Myocyte (in vitro differentiated cells): Measurements from ENCODE around the gene TAS1R3. TPM values are rescaled to one million over a fixed set of nuclear protein-coding genes. Genes with fewer than 3 reads are reported as not detected.

Experiments
- DNase-seq: peaks from one replicate; pipeline ENCODE4 v3.0.0-alpha.2; 2012; ENCODE audit warnings: low read depth
- total RNA-seq: library from RNA; depleted of rRNA; stranded (reverse); fragments of >200 nt; gene quantifications from 2 replicates; pipeline ENCODE4 v1.2.3, GENCODE V29; 2014

TAS1R3 gene
- total RNA-seq, 1 donor from 2014 or later: 0.13 TPM

DNA sequence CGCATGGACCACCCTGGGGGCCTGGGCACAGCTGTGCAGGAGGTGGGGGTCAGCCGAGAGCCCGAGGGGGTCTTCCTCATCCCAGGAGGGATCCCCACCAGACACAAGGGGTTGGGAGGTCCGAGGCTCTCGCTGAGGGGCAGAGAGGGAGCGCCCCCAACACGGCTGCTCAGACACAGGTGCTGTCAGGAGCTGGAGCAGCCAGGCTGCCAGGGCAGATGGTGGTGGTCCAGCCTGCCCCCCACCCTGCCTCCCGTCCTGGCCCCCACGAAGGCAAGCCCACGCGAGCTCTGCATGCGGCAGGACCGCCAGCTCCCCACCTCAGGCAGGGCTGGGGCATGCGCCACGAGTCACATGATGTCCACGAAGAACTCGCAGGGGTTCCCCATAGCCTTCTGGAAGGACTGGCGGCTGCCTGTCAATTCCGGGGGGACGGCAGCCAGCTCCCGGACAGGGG lies 4.7 kb downstream of the TAS1R3 start:
- DNase-seq: no peak

GRCh38 chr1:1336446-1336845 lies 5.4 kb downstream of the TAS1R3 start:
- DNase-seq: no peak

GRCh38 chr1:1336931-1337792 lies 6.1 kb downstream of the TAS1R3 start:
- no peak for DNase-seq

DNA sequence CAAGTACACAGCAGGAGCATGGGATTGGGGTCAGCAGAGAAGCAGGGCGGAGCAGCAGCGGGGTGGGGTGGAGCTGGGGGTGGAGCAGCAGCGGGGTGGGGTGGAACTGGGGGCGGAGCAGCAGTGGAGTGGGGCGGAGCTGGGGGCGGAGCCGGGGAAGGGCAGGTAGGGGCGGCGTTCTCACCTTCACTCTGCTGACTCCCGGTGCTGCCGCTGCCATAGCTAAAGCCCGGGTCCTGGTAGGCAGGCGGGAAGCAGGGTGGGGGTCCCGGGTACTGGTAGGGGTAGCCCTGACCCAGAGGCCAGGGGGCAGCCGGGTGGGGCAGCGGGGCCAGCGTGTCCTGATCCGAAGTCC lies 6.7 kb downstream of the TAS1R3 start:
- DNase-seq: no peak

DNA sequence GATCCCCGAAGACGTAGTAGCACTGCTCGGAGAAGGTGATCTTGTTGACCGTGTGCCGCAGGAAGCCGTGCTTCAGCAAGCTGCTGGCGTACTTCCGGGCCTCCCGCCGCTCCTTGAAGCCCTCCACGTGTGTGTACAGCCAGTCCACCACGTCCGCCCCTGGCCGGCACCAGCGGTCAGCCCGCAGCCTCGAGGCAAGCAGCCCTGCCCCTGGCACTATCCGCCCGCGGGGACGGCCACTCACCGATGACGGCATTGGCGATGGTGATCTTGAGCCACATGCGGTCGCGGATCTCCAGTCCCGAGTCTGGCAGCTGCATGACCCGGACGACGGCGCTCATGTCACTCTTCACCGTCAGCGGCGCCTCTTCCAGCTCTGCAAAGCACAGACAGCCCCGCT lies 7.2 kb downstream of the TAS1R3 start:
- DNase-seq: no peak

DNA sequence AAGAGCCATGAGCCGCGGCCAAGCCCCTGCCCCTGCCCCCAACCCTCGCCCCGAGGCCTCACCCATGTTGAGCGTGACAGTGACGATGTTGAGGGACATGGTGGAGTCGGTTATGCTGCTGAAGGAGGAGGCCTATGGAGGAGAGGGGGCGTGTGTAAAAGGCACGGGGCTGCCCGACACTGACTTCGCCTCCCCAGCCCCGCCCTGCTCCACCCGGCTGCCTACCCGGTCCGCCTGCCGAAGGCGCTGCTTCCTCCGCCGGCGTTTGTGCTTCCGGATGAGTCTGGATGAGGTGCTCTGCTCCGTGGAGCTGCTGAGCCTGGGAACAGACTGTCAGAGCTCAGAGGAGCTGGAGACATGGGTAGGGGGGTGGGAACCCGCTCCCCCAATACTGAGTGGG lies 9.1 kb downstream of the TAS1R3 start:
- DNase-seq: no peak

GRCh38 chr1:1340791-1341548 lies 9.9 kb downstream of the TAS1R3 start:
- no peak for DNase-seq

- DNase-seq: no peak
Measured at GRCh38 chr1:1341549-1342021, 10.5 kb downstream of the TAS1R3 start.

- no peak for DNase-seq
Measured at GRCh38 chr1:1342061-1342562, 11.0 kb downstream of the TAS1R3 start.

DNA sequence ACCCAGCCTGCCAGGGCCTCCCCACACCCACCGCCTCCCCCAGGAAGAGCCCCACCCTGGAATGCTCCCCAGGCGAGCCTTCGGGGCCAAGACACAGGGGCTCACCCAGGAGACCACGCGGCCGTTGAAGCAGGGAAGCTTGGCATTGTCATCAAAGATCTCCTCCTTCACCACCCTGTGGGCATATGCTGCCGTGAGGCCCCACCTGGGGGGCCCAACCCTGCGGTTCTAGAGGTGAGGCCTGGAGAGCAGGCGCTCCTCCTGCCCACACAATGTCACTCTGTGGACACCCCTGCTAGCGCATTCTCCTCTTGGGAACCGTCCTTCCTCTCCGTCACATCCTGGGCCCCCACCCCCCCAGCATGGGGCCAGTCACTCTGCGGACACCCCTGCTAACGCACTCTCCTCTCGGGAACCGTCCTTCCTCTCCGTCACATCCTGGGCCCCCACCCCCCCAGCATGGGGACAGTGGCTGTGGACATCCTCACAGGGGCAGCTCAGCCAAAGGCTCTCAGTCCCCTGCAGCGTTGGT lies 11.6 kb downstream of the TAS1R3 start:
- no peak for DNase-seq

DNA sequence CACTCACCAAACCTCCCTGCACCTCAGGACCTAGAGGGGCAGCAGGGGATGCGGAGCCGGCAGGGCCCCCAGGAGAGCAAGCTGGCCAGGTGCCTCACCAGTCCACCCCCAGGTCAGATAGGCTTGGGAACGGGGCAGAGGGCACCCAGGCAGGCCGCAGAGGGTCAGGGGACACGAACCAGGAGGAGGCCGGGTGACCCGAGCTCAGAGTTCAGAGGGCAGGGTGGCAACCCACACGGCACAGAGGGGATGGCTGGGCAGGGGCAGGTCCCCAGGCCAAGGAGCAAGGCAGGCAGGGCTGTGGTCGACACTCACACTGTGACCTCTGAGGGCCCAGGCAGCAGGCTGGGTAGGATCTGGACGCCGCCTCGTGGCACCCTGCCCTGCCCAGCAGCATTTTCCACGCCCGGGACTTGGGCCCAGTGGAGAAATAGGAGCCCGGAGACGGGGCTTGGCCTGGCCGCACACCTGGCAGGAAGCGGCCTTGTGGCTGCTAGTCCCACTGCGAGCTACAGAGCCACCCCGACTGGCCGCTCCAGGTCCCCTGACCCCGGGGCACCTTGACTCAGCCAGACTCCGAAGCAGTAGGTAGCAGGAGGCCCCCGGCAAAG lies 12.8 kb downstream of the TAS1R3 start:
- no peak for DNase-seq

- DNase-seq: peak; percentile 54
Measured at GRCh38 chr1:1344655-1345361, 13.7 kb downstream of the TAS1R3 start.

DNA sequence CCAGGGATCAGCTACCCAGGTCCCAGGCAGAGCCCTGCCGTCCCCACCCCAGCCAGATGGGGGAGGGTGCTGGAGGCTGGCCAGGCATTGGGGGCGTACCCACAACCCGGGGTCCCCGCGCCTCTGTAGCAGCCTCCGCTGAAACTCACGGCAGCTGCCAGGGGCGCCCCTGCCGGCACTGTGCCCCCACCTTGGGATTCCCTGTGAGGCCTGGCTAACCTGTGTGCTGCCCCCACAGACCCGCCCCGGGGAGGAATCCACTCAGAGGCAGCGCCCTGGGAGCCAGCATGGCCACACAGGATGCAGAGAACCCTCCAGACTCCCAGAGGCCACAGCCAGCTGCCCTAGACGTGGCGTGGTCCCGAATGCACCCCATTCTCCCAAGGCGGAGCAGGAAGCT lies 14.3 kb downstream of the TAS1R3 start:
- peak; percentile 68 for DNase-seq

DNA sequence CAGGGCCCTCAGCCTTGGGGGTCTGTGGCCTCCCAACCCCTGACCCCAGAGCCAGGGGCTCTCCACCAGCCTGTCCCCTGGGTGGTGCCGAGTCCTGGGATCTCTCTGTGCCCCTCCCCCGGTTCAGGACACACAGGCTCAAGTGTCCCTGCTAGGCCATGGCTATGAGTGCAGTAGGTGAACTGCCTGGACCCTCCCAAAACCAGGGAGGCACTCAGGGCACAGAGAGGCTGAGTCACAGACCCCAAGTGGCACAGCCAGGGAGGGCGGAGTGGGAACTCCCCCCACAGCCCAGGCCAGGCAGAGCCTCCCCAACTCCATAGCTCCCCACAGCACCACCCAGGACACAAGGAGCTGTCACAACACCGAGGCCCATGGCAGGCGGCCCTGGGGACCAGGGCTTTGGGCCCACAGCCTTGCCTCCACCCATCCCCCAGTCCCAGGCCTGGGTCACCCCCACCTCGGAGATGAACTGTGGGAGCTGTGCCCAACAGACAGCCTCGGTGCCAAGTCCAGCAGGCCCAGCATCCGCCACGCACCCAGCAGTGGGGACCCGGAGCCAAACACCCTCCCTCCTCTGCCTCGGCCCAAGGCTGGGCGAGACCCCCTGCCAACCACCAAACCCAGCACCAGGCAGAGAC lies 14.9 kb downstream of the TAS1R3 start:
- DNase-seq: no peak

DNA sequence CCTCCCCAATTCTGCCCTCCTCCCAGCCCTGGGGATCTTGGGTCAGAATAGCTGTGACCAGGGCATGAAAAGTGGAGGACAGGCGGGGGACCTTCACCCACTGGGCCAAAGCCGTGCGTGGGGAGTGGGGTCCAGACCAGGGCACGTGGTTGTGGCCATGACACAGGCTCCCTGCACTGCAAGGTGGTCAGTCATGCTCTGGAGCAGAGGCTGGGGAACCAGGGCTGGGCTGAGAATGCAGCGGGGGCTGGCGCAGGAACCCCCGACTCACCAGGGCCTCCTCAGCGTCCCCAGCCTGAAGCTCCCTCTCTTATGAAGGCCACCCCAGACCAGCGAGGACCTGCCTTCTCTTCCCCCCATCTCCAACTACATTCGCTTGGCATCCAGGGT lies 15.4 kb downstream of the TAS1R3 start:
- DNase-seq: no peak

- DNase-seq: no peak
Measured at GRCh38 chr1:1347026-1347595, 16.0 kb downstream of the TAS1R3 start.

- peak; percentile 60 for DNase-seq
Measured at GRCh38 chr1:1347663-1348419, 16.8 kb downstream of the TAS1R3 start.

DNA sequence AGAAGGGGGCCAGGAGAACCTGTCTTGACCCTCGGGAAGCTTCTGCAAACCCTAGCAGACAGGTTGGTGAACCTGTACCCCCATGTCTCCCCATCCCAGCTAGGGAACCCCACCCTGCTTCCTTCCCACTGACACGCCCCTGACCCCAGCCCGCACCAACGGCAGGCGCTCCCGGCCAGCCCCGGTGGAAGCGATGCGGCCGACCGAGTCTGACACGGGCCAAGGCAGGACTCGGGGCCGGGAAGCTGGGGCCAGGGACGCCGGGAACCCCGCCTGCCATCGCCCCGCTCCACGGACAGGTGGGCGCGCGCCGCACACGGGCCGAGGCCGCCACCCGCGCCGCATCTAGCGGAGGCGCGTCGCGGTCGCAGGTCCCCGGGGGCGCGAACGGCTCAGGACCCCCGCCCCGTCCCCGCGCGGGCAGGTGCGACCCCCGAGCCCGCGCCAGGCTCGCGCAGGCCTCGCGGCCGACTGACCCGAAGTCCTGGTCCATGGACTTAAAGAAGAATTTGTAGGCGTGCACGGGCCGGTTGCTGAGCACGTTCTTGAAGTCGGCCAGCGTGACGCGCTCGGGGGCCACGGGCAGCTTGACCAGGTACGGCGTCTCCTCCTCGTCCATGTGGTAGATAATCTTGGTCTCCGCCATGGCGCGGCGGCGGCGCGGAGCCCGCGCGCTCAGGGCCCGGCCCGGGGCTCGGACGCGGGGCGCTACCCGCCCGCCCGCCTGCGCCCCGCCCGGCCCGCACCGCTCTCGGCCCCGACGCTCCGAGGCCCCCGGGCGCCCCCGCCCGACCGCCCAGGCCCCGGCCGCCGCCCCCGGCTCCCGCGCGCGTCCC lies 17.6 kb downstream of the TAS1R3 start:
- no peak for DNase-seq
